ENCODE measurements around the gene PCBP3. TPM values are rescaled to one million over a fixed set of nuclear protein-coding genes. Genes with fewer than 3 reads are reported as not detected.
A peak's percentile ranks its signal among the peaks of the same experiment; 100 is the strongest.
"Not testable (repeated sequence)": the region's sequence is repeated elsewhere in the genome, so short reads cannot be mapped to it uniquely, and the experiment has no call there.

PCBP3 gene
- polyA plus RNA-seq, 3 donors, result 1.7 to 2.5 (median 2.4) TPM

DNA sequence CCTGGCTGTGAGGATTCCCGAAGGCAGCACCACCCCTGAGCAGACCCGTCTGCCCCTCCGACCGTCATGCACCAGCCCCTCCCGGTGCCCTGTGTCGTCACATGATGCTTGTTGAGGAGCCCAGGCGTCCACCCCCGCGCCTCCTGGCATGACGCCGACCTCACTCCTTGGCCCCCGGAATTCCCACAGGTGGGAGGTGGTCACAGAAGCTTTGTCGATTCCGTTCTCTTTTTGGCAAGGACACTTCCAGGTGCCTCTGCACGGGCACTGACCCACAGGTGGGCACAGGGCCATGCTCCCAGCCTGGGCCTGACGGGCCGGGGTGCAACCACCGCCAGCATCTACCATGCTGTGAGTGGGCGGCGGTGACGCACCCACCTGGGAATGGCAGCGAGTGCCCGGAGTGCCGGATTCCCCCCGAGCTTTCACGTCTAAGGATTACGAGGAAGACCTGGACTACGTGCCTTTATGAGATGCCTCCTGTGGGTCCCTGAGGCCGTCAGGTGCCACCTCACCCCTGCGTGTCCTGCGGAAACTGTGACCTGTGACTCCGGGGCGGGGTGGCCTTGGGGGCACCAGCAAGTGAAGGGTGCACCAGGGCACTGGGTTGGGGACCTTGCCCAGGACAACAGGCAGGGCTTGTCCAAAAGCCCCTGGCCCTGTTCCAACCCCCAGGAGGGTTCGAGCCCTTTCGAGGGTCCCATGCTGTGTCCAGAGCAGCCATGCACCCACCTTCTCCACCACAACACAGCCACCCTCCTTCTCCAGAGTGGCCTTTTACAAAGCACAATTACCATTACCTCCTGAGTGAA lies 306.6 kb downstream of the PCBP3 start:
- DNase-seq (ENCODE audit: extremely low read depth in 1 of 11, low read depth in 9 of 11, low spot score in 4 of 11), result no peak

GRCh38 chr21:45950740-45951515 lies 307.4 kb downstream of the PCBP3 start:
- DNase-seq (ENCODE audit: extremely low read depth in 1 of 11, low read depth in 9 of 11, low spot score in 4 of 11), result peak in 2 of 11 donors; percentile 50 to 58

DNA sequence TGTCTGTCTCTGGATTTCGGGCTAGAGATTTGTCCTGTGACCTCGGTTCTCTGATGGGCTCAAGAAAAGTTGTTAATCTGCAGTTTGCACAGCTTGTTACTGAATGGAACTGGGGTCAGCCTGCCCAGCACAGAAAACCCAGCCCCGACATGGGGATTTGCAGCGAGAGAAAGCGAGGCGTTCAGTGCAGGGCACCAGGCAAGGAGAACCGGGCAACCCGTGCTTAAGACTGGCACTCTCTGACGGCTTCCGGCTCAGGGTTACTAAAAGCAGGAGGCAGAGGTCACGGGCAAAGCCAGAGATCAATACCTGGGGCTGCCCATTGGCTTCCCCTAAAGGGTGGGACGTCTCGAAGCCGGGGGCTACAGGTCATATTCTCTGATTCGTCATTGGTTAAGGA lies 308.2 kb downstream of the PCBP3 start:
- DNase-seq (ENCODE audit: extremely low read depth in 1 of 11, low read depth in 9 of 11, low spot score in 4 of 11), result no peak

- DNase-seq (ENCODE audit: extremely low read depth in 1 of 11, low read depth in 9 of 11, low spot score in 4 of 11), result not testable (repeated sequence)
Measured at GRCh38 chr21:45952527-45952926, 309.0 kb downstream of the PCBP3 start.

DNA sequence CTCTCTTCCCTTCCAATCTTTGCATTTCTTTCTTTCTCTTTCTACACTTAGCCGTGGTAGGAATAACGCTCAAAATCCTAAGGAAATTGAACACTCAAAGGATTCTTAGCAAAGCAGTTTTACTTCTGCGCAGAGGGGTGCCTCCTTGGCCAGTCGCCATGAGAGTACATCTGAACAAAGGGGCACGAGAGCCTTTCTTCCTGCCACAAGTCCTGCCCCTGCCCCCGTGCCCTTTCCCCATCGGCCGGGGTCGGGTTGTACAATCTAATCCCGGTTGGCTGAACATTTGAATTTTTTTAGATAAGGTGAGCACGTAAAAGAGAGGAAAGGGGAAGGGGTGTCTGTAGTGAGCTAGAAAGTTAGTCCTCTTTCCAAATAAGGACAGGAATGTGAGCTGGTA lies 309.4 kb downstream of the PCBP3 start:
- no peak for DNase-seq (ENCODE audit: extremely low read depth in 1 of 11, low read depth in 9 of 11, low spot score in 4 of 11)

DNA sequence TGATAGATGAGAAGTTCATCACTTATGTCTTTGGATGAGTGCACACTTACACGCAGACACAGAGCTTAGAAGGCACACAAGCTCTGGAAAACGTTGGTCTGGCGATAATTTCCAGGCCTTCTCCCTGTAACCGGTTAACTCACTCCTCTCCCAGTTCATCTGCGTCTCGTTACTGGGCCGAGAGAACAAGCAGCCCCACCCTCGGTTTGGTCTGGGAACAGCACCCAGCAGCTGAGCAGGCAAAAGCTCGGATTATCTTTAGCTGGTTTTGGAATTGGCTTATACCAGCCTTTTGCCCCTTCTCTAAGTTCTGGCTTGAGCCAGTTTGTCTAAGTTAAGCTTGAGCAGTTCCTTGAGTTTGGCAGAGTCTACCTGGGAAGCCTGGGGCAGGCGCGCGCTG lies 310.7 kb downstream of the PCBP3 start:
- no peak for DNase-seq (ENCODE audit: extremely low read depth in 1 of 11, low read depth in 9 of 11, low spot score in 4 of 11)

GRCh38 chr21:45954921-45955320 lies 311.4 kb downstream of the PCBP3 start:
- no peak for DNase-seq (ENCODE audit: extremely low read depth in 1 of 11, low read depth in 9 of 11, low spot score in 4 of 11)

DNA sequence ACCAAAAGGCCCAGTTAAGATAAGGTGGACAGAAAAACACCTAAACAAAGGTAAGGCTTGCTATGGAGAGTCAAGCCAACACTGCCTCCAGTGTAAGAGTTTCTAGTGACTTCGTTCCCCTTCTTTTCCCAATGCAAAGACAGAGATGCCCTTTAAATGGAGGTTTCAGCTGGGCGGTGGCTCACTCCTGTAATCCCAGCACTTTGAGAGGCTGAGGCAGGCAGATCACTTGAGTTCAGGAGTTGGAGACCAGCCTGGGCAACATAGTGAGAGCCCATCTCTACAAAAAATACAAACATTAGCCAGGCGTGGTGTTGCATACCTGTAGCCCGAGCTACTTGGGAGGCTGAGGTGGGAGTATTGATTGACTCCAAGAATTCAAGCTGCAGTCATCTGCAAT lies 314.0 kb downstream of the PCBP3 start:
- no peak for DNase-seq (ENCODE audit: extremely low read depth in 1 of 11, low read depth in 9 of 11, low spot score in 4 of 11)

DNA sequence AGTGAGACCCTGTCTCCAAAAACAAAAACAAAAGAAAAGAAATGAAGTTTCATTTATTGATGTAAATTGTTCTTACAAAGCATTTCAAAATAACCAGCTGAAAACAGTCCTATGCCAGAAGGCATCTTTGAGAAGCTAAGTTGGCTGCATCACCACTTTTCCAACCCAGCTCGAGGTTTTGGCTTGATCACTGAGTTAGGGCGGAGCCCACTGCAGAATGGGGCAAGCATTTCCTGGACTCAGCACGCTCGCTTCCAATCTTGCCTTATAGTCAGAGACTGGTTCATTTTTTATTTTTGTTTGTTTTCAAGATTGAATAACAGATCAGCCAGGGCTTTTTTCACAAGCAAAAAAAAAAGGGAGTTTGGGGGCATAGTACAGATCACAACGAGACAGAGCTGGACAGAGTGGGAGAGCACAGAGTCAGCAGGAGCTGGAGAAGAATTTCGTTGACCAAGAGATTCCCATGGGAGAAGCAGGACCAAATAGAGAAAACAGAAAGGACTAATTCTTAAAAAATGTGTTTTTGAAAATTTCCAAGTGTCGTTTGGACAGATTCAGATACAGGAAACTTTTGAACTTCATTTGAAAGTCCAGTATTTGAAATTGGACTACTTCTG lies 314.6 kb downstream of the PCBP3 start:
- DNase-seq (ENCODE audit: extremely low read depth in 1 of 11, low read depth in 9 of 11, low spot score in 4 of 11), result no peak

- no peak for DNase-seq (ENCODE audit: extremely low read depth in 1 of 11, low read depth in 9 of 11, low spot score in 4 of 11)
Measured at GRCh38 chr21:45959182-45959581, 315.7 kb downstream of the PCBP3 start.

- no peak for DNase-seq (ENCODE audit: extremely low read depth in 1 of 11, low read depth in 9 of 11, low spot score in 4 of 11)
Measured at GRCh38 chr21:45959779-45960390, 316.4 kb downstream of the PCBP3 start.

DNA sequence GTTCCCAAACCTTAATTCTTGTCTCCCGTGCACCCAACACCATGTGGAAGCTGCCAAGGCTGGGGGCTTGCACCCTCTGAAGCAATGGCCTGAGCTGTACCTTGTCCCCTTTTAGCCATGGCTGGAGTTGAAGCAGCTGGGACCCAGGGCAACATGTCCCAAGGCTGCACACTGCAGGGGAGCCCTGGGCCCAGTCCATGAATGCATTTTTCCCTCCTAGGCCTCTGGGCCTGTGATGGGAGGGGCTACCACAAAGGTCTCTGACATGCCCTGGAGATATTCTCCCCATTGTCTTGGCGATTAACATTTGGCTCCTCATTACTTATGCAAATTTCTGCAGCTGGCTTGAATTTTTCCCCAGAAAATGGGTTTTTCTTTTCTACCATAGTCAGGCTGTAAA lies 317.9 kb downstream of the PCBP3 start:
- DNase-seq (ENCODE audit: extremely low read depth in 1 of 11, low read depth in 9 of 11, low spot score in 4 of 11), result not testable (repeated sequence)

- no peak for DNase-seq (ENCODE audit: extremely low read depth in 1 of 11, low read depth in 9 of 11, low spot score in 4 of 11)
Measured at GRCh38 chr21:45962531-45963231, 319.2 kb downstream of the PCBP3 start.

DNA sequence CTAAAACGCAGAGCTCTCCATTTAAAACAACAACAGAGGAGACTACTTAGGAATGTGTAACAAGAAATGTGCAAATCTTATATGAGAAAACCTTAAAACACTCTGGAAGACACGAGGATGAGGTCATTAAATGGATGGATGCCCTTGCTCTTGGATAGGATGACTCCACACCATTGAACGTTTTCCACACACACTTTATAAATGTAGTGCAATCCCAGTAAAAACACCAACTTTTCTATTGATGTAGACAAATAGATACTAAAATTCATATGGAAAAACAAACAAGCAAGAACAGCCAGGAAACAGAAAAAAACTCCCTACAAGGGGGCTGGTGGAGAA lies 319.7 kb downstream of the PCBP3 start:
- DNase-seq (ENCODE audit: extremely low read depth in 1 of 11, low read depth in 9 of 11, low spot score in 4 of 11), result no peak

GRCh38 chr21:45964649-45965048 lies 321.1 kb downstream of the PCBP3 start:
- no peak for DNase-seq (ENCODE audit: extremely low read depth in 1 of 11, low read depth in 9 of 11, low spot score in 4 of 11)

DNA sequence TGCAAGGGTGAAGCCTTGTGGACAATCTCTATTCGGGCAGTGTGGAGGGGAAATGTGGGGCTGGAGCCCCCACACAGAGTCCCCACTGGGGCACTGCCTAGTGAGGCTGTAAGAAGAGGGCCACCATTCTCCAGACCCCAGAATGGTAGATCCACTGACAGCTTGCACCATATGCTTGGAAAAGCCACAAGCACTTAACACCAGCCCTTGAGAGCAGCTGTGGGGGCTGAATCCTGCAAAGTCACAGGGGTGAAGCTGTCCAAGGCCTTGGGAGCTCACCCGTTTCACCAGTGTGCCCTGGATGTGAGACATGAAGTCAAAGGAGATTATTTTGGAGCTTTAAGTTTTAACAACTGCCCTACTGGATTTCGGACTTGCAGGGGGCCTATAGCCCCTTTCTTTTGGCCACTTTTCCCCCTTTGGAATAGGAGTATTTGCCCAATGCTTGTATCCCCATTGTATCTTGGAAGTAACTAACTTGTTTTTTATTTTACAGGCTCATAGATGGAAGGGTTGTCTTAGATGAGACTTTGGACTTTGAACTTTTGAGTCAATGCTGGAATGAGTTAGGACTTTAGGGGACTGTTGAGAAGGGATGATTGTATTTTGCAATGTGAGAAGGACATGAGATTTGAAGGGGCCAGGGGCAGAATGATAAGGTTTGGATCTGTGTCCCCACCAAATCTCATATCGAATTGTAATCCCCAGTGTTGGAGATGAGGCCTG lies 321.7 kb downstream of the PCBP3 start:
- no peak for DNase-seq (ENCODE audit: extremely low read depth in 1 of 11, low read depth in 9 of 11, low spot score in 4 of 11)

DNA sequence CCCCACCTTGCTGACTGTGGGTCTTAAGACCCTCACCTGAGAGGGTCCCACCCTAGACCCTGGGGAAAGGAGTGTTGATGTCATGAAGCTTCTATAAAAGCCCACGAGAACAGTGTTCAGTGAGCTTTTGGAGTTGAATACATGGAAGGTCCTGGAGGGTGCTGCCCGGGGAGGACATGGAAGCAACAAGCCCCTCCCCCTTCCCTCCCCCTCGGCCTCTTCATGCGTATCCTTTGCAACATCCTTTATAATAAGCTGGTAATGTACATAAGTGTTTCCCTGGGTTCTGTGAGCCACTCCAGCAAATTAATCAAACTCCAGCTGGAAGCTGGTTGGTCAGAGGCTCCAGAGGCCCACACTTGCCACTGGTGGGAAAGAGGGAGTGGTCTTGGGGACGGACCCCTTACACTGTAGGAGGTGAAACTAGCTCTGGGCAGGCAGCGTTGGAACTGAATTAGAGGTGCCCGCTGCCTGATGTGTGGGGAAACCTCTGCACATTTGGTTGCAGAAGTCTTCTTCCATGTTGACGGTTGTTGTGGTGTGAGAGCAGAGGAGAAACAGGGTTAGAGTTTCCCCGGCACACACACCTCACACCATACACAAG lies 323.4 kb downstream of the PCBP3 start:
- DNase-seq (ENCODE audit: extremely low read depth in 1 of 11, low read depth in 9 of 11, low spot score in 4 of 11), result no peak
